ENCODE data around the gene LY6G5C. TPM values are rescaled to one million over a fixed set of nuclear protein-coding genes. Genes with fewer than 3 reads are reported as not detected.

Gene LY6G5C
- polyA plus RNA-seq, 1 donor from 2014 or later, result 3.2 TPM

DNA sequence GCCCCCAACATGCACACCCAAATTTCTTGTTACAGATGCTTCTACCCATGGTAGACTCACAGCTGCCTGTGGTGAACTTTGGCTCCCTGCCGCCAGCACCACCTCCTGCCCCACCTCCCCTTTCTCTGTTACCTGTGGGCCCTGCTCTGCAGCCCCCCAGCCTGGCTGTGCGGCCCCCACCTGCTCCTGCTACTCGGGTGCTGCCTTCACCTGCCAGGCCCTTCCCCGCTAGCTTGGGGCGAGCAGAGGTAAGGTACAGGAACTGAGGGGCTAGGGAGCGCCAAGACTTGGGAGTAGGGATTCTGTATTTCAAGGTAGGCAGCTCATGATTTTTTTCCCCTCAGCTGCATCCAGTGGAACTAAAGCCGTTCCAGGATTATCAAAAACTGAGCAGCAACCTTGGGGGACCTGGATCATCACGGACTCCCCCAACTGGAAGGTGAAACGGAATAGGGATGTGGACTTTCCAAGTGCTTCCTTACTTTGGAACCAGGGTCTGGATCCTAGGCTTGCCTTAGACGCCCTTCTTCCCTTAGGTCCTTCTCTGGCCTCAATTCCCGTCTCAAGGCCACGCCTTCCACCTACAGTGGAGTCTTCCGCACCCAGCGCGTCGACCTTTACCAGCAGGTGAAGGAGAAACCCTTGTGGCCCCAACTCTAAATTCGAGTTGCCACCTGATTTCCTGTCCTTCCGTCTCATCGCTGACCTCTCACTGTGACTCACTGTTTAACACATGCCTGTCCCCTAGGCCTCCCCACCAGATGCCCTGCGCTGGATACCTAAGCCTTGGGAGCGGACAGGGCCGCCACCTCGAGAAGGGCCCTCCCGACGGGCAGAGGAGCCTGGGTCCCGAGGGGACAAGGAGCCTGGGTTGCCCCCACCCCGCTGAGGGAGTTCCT, 43.9 kb downstream of the LY6G5C start:
- H3K27me3 Mint-ChIP-seq, result no peaks in the 10 kb centered on the region
- peak overlapping the region in 1 of 3 donors; percentile 43 for H3K27ac Mint-ChIP-seq
- no peaks in the 10 kb centered on the region for H3K9me3 Mint-ChIP-seq
- H3K4me1 Mint-ChIP-seq, result no peaks in the 10 kb centered on the region
- H3K36me3 Mint-ChIP-seq, result no peaks in the 10 kb centered on the region
- H3K4me3 Mint-ChIP-seq, result peak overlapping the region in 1 of 4 donors; percentile 49

DNA sequence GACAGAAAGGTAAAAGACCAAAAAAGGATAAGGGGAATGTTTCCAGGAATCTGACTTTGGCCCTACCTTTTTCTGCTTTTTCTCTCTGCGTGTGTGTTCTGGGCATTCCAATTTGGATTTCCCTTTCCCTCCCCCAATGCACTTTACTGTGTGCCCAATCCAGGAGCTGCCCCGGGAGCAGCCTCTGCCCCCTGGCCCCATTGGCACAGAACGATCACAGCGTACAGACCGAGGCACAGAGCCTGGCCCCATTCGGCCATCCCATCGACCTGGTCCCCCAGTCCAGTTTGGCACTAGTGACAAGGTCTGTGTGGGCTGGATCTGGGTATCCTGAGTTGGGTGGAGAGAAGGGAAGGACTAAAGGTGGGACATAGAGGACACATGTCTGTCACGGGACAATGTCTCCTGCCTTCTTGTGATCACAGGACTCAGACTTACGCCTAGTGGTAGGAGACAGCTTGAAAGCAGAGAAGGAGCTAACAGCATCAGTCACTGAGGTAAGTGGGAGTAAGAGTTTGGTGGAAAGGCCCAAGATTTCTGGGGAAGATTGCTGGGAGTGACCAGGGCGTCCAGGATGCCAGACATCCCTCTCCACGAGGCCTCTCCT, 45.8 kb downstream of the LY6G5C start:
- Mint-ChIP-seq H3K36me3 (peaks cover 1% of the 10 kb centered on the region), H3K9me3 (no peaks in the 10 kb centered on the region), H3K4me1 (no peaks in the 10 kb centered on the region), H3K27ac (peak overlapping the region in 2 of 3 donors; percentile 58 to 81), H3K4me3 (no peak overlapping the region), H3K27me3 (no peaks in the 10 kb centered on the region)

DNA sequence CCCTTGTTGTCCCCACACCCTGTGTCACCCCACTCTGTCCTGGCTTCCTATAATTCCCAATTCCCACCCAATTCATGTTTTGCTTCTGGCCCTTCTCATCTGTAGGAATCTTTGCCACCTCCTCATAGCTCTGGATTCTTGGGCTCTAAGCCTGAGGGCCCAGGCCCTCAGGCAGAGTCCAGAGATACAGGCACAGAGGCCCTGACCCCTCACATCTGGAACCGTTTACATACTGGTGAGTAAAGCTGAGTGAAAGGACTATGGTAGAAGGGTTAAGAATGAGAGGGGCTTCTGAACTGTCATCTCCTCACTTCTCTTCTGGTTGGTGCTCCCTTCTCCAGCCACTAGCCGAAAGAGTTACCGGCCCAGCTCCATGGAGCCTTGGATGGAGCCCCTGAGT, 46.7 kb downstream of the LY6G5C start:
- no peaks in the 10 kb centered on the region for H3K27me3 Mint-ChIP-seq
- no peak overlapping the region for H3K27ac Mint-ChIP-seq
- H3K36me3 Mint-ChIP-seq, result peaks cover 1% of the 10 kb centered on the region
- H3K4me3 Mint-ChIP-seq, result no peak overlapping the region
- no peaks in the 10 kb centered on the region for H3K9me3 Mint-ChIP-seq
- H3K4me1 Mint-ChIP-seq, result no peaks in the 10 kb centered on the region

DNA sequence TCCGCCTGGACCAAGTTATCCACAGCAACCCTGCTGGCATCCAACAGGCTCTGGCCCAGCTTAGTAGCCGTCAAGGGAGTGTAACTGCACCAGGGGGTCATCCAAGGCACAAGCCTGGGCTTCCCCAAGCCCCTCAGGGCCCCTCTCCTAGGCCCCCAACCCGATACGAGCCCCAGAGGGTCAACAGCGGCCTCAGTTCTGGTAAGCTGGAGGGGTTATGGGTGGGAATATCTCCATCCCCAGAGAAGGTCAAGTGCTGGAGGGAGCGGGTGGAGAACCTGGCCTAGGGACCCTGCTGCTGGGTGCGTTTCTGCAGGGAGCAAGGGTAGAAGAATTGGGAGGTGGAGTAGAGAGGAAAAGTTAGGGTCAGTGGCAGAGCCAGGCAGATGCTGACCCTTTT, 47.4 kb downstream of the LY6G5C start:
- Mint-ChIP-seq H3K9me3 (no peaks in the 10 kb centered on the region), H3K36me3 (peaks cover 1% of the 10 kb centered on the region), H3K27ac (peak overlapping the region in 1 of 3 donors; percentile 46), H3K4me1 (no peaks in the 10 kb centered on the region), H3K27me3 (no peaks in the 10 kb centered on the region), H3K4me3 (no peak overlapping the region)

DNA sequence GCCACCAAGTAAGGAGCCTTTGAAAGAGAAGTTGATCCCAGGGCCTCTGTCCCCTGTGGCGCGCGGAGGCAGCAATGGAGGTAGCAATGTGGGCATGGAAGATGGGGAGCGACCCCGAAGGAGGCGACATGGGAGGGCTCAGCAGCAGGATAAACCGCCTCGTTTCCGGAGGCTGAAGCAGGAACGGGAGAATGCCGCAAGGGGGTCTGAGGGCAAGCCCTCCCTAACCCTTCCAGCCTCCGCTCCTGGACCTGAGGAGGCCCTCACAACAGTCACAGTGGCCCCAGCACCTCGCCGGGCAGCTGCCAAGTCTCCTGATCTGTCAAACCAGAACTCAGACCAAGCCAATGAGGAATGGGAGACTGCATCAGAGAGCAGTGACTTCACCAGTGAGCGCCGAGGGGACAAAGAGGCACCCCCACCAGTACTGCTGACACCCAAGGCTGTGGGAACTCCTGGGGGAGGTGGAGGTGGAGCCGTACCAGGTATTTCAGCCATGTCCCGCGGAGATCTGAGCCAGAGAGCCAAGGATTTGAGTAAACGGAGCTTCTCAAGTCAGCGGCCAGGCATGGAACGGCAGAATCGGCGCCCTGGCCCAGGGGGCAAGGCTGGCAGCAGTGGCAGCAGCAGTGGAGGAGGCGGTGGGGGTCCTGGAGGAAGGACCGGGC, 48.5 kb downstream of the LY6G5C start:
- no peak overlapping the region for H3K4me3 Mint-ChIP-seq
- H3K4me1 Mint-ChIP-seq, result no peaks in the 10 kb centered on the region
- peaks cover 1% of the 10 kb centered on the region for H3K36me3 Mint-ChIP-seq
- H3K27ac Mint-ChIP-seq, result peak overlapping the region in 1 of 3 donors; percentile 25
- H3K9me3 Mint-ChIP-seq, result no peaks in the 10 kb centered on the region
- H3K27me3 Mint-ChIP-seq, result no peaks in the 10 kb centered on the region

DNA sequence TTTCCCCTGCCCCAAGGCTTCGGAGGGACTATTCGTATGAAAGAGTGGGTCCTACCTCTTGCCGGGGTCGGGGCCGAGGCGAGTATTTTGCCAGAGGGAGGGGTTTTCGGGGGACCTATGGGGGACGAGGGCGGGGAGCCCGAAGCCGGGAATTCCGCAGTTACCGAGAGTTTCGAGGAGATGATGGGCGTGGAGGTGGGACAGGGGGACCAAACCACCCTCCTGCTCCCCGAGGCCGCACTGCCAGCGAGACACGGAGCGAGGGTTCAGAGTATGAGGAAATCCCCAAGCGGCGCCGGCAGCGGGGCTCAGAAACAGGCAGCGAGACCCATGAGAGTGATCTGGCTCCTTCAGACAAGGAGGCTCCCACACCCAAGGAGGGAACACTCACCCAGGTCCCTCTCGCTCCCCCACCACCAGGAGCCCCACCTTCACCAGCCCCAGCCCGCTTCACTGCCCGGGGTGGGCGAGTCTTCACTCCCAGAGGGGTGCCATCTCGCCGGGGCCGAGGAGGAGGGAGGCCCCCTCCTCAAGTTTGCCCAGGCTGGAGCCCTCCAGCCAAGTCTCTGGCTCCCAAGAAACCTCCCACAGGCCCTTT, 49.1 kb downstream of the LY6G5C start:
- no peak overlapping the region for H3K27ac Mint-ChIP-seq
- H3K27me3 Mint-ChIP-seq, result no peaks in the 10 kb centered on the region
- no peak overlapping the region for H3K4me3 Mint-ChIP-seq
- H3K36me3 Mint-ChIP-seq, result peaks cover 1% of the 10 kb centered on the region
- H3K9me3 Mint-ChIP-seq, result no peaks in the 10 kb centered on the region
- H3K4me1 Mint-ChIP-seq, result no peaks in the 10 kb centered on the region

DNA sequence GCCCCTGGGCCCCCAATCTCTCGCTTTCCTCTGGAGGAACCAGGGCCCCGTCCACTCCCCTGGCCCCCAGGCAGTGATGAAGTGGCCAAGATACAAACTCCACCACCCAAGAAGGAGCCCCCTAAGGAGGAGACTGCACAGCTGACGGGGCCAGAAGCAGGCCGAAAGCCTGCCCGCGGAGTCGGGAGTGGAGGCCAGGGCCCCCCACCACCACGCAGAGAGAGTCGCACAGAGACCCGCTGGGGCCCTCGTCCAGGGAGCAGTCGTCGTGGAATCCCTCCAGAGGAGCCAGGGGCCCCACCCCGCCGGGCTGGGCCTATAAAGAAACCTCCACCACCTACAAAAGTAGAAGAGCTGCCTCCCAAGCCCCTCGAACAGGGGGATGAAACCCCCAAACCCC, 49.7 kb downstream of the LY6G5C start:
- no peaks in the 10 kb centered on the region for H3K27me3 Mint-ChIP-seq
- H3K27ac Mint-ChIP-seq, result peak overlapping the region in 1 of 3 donors; percentile 15
- no peaks in the 10 kb centered on the region for H3K4me1 Mint-ChIP-seq

DNA sequence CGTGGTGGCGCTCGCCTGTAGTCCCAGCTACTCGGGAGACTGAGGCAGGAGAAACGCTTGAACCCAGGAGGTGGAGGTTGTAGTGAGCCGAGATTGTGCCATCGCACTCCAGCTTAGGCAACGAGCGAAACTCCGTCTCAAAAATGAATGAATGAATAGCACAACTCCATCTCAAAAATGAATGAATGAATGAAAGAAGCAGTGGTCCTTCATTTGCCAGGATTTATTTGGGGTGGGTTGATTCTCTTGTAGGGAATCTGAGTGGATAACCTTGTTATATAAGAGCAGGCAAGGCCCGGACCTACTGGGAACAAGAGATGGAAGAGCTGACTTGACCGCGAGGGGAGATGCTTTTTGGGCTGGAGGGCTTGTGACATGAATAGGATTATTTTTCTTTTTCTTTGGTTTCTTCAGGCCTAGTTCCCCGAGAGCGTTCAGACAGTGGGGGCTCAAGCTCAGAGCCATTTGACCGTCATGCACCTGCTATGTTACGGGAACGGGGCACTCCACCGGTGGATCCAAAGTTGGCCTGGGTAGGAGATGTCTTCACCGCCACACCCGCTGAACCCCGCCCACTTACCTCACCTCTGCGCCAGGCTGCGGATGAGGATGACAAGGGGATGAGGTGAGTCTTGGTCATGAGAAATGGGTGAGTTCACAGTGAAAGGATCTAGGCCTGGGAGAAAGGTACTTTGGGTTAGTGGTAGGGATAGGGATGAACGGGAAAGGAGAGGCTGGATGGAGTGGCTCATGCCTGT, 50.5 kb downstream of the LY6G5C start:
- no peak overlapping the region for H3K4me3 Mint-ChIP-seq
- no peaks in the 10 kb centered on the region for H3K9me3 Mint-ChIP-seq
- H3K27me3 Mint-ChIP-seq, result no peaks in the 10 kb centered on the region
- H3K27ac Mint-ChIP-seq, result peak overlapping the region in 1 of 3 donors; percentile 15
- H3K36me3 Mint-ChIP-seq, result peaks cover 4% of the 10 kb centered on the region
- peaks cover 0 to 2% (median 0%) of the 10 kb centered on the region in 3 donors for H3K4me1 Mint-ChIP-seq

More for the DNA sequence above, 49.7 kb downstream of the LY6G5C start:
- peaks cover 4% of the 10 kb centered on the region for H3K36me3 Mint-ChIP-seq
- no peaks in the 10 kb centered on the region for H3K9me3 Mint-ChIP-seq
- H3K4me3 Mint-ChIP-seq, result no peak overlapping the region

DNA sequence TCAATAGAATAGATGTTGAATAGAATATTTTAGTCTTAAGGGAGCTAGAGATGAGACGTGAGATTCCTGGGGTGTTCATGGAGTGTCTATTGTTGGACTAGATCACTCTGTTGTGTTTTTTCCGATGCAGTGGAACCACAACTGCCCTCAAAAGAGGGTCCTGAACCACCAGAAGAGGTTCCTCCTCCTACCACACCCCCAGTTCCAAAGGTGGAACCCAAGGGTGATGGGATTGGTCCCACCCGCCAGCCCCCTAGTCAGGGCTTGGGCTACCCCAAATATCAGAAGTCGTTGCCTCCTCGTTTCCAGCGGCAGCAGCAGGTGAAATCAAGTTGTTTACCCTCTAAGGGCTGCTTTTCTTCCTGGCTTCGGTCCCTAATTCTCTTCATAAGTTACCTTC, 51.9 kb downstream of the LY6G5C start:
- no peak overlapping the region for H3K4me3 Mint-ChIP-seq
- no peaks in the 10 kb centered on the region for H3K27me3 Mint-ChIP-seq
- peak overlapping the region in 2 of 3 donors; percentile 76 to 79 for H3K27ac Mint-ChIP-seq
- peaks cover 4% of the 10 kb centered on the region for H3K36me3 Mint-ChIP-seq
- peaks cover 0 to 2% (median 0%) of the 10 kb centered on the region in 3 donors for H3K4me1 Mint-ChIP-seq
- no peaks in the 10 kb centered on the region for H3K9me3 Mint-ChIP-seq

DNA sequence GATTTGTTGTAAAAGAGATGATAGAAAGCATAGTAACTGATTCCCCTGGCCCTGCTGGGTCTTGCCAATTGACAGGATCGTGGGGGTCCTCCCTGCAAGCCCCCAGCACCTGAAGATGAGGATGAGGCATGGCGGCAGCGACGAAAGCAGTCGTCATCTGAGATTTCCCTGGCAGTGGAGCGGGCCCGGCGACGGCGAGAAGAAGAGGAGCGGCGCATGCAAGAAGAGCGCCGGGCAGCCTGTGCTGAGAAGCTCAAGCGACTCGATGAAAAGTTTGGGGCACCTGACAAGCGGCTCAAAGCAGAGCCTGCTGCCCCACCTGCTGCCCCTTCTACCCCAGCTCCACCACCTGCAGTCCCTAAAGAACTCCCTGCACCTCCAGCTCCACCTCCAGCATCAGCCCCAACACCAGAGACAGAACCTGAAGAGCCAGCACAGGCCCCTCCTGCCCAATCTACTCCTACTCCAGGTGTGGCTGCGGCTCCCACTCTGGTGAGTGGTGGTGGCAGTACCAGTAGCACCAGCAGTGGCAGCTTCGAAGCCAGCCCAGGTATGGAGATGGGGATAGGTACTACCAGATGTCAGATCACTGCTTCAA, 53.1 kb downstream of the LY6G5C start:
- Mint-ChIP-seq H3K9me3 (no peaks in the 10 kb centered on the region), H3K36me3 (peaks cover 4% of the 10 kb centered on the region), H3K4me3 (peak overlapping the region in 1 of 4 donors; percentile 23), H3K27ac (peak overlapping the region in 1 of 3 donors; percentile 76), H3K27me3 (no peaks in the 10 kb centered on the region), H3K4me1 (peaks cover 0 to 2% (median 0%) of the 10 kb centered on the region in 3 donors)

DNA sequence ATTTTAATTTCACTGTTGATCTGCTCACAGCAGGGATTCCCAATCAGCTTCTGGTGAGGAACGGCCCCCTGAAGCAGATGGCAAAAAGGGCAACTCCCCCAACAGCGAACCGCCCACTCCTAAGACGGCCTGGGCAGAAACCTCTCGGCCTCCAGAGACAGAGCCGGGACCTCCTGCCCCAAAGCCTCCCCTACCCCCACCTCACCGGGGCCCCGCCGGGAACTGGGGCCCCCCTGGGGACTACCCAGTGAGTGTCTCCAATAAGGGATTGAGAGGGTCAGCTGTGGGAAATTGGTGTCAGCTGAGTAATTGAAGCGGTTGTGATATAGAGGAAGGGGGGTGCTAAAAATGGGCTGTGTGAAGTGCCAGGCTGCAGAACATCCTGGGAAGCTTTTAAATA, 53.9 kb downstream of the LY6G5C start:
- Mint-ChIP-seq H3K27ac (peak overlapping the region in 1 of 3 donors; percentile 72), H3K4me3 (no peak overlapping the region), H3K4me1 (peaks cover 5 to 8% (median 5%) of the 10 kb centered on the region in 3 donors), H3K27me3 (no peaks in the 10 kb centered on the region), H3K36me3 (peaks cover 4% of the 10 kb centered on the region), H3K9me3 (no peaks in the 10 kb centered on the region)

Data from IgD-negative memory B cell (primary cell).